GM11168 (cell line): Measurements from ENCODE around the gene CREB3L2.

ENCODE experiments used
- in situ Hi-C: fragments of 300-500 bp; cut with MboI; formaldehyde crosslinking; loops from one replicate; pipeline ENCODE4 v1.12.0; 2022; ENCODE audit warnings: low sequenced_read_pairs; ENCODE audit not compliant: unreplicated experiment

The CREB3L2 gene

GRCh38 chr7:137882261-137882668 lies 119.6 kb downstream of the CREB3L2 start:
- in situ Hi-C loops = loop anchor here (25.0 kb wide), 1 partner anchor 220 kb away; no protein-coding TSS in a partner anchor

DNA sequence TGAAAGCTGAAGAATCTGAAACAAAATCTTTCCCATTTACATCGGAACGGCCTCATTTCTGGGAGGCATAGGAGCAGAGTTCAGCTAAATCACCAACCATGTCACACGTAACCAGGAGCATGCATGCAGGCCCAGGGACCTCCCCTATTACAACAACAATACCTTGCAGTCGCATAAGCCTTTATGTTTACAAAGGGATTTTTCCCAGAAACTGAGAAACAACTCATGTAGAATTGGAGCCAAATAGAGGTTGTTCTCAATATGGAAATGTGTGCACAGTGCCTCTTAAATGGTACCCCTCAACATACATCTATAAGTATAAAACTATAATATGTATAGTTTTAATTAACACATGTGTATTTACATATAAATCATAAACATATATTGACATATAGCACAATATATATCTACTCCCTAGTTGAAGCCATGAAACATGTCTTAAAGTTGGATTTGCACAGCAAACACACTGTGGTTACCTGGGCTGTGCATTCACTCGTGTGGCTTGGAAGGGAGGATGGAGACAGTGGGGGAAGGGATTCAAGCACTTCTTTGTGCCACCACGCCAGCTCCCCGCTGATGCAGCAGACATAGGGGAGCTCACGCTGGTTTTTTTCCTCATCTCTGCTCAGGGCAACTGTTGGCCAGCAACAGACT lies 120.2 kb downstream of the CREB3L2 start:
- in situ Hi-C loops = loop anchor here (25.0 kb wide), 1 partner anchor 219 kb away; no protein-coding TSS in a partner anchor

- in situ Hi-C loops = loop anchor here (25.0 kb wide), 1 partner anchor 218 kb away; no protein-coding TSS in a partner anchor
Measured at GRCh38 chr7:137880432-137880831, 121.5 kb downstream of the CREB3L2 start.

DNA sequence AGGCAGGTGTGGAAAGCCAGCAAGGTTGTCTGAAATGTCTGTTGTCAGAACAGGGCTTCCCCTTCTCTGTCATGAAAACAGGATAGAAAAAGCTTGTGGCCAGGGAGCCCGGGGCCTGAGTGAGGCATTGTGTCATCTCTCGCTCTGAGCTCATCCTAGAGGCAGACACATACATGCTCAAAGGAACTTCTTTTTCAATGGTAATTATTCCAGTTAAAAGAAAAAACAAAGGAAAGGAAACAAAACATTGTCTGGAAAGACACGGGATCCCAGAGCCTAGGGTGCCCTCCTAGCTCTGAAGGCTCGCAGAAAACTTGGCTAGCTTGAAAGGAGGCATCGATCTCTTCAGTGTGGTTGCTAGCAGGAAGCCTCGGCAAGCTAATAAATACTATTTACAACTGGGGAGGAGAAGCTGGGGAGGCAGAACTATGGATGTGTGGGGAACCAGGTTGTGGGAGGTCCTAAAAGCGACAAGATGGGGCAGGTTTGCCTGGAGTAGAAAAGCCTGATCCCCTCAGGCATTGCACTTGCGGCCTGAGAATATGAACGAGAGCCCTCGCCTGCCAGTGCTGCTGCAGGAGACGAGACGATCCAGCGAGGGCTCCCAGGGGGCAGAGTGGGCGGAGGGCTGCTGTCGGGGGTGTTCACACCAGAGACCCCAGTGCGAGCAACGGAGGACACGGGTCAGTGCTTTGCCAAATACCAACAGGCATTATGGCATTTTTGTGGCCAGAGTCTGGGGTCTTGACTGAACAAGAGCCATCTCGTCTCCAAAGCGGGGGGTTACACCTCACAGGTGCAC lies 122.3 kb downstream of the CREB3L2 start:
- in situ Hi-C loops = loop anchor here (25.0 kb wide), 1 partner anchor 217 kb away; no protein-coding TSS in a partner anchor

DNA sequence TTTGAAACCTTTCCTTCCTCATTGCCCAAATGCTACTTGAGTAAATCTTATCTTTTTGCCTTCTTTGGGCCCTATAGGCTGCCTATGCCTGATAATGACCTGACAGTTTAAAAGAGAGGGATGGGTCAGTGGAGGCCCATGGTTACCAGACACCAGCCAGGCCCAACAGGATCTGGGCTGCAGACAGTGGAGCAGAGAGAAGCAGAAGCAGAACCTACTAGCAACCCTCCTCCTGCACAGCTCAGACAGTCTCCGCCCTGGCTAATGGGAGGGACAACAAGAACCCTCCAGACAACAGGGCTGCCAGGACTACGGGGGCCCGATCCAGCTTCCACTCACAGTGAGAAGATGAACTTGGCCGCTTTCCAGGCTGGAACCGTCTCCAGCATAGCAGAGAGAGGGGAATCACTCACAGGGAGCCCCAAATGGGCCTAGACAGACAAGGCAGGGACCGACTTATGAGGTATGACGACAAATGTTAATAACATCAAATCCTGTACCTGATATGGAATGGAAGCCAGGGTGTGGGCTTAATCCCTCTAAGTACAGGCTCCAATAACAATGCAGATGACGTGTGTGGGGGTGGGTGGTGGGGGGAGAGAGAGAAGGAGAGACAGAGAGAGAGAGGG lies 123.4 kb downstream of the CREB3L2 start:
- in situ Hi-C loops = loop anchor here (25.0 kb wide), 1 partner anchor 216 kb away; no protein-coding TSS in a partner anchor

DNA sequence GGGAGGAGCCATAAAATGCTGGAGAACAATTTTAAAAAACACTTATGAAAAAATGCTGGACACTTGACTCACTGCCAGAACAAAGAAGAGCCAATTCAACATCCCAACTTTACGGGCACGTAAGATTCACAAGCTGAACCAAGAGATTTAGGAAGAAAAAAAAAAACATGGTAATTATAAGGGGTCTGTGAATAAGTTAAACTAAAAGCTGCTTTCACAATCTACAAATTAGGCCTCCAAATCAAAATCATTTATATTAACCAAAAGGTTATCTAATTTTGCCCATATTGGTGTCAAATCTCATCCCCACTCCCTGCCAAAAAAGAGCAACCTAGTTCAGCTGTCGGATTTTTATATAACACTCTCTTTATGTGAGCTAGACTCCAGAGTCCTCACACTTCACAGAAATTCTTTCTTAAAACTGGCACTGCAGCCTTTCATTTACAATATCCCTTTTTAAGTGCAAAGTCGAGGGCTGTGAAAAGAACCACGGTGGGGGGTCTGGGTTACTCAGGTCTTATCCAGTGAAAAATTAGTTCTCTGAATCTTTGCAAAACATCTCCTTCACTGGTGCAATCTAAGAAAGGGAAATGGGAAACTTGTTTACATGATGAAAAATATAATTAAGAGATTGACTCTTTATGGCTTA lies 124.7 kb downstream of the CREB3L2 start:
- in situ Hi-C loops = loop anchor here (25.0 kb wide), 1 partner anchor 215 kb away; no protein-coding TSS in a partner anchor

DNA sequence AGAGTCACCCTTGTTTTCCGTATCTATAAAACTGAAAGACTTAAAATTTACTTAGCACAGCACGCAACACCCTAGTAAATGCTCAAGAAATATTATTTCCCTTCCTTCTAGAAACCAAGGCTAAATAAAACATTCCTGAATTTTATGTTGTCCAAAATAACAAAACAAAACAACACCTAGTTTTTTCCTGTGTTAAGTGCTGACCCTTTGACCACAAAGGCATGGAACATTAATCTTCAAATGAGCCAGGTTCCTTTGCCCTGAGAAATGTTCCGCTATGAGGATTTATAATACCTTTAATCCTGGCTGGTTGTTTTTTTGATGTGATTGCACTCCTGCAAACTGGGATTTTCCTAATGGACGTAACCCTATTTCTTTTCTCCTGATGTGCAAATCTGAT lies 126.1 kb downstream of the CREB3L2 start:
- in situ Hi-C loops = loop anchor here (25.0 kb wide), 1 partner anchor 213 kb away; no protein-coding TSS in a partner anchor

- in situ Hi-C loops = no loop called here
Measured at GRCh38 chr7:137873979-137874777, 127.7 kb downstream of the CREB3L2 start.

DNA sequence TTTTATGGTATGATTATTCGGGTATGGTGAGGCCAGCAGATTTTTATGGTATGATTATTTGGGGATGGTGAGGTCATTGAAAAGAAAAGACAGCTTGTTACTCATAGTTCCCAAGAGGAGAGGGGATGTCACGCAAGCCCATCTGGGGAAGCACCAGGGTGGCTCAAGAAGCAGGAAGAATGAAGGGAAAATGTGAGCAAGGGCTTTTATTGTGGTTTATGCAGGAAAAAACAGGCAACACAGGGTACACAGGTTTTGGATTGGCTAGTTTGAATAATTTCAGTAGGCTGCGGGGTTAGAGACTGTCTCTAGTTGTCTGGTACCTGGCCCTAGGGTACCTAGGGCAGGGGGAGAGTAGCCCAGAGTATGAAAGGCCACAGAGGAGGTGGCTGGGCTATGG lies 128.4 kb downstream of the CREB3L2 start:
- in situ Hi-C loops = no loop called here

GRCh38 chr7:137871170-137871915 lies 130.5 kb downstream of the CREB3L2 start:
- in situ Hi-C loops = no loop called here

GRCh38 chr7:137870684-137871083 lies 131.2 kb downstream of the CREB3L2 start:
- in situ Hi-C loops = no loop called here

- in situ Hi-C loops = no loop called here
Measured at GRCh38 chr7:137870078-137870477, 131.8 kb downstream of the CREB3L2 start.

DNA sequence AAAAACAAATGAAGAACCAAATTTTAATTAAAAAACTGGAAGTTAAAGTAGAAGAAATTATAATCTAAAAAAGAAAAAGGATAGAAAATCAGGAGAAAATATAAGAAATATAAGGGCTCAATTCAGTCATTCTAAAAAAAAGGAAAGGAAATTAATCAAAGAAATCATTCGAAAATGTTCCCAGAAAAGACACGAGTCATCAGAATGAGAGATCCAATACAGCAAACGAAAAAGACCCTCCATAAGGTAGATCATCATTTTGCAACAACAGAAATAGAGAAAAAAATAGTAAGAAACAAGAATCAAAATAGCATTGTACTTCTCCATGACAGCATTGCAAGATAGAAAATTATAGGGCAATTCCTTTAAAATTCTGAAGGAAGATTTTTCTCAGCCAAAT lies 132.6 kb downstream of the CREB3L2 start:
- in situ Hi-C loops = no loop called here

DNA sequence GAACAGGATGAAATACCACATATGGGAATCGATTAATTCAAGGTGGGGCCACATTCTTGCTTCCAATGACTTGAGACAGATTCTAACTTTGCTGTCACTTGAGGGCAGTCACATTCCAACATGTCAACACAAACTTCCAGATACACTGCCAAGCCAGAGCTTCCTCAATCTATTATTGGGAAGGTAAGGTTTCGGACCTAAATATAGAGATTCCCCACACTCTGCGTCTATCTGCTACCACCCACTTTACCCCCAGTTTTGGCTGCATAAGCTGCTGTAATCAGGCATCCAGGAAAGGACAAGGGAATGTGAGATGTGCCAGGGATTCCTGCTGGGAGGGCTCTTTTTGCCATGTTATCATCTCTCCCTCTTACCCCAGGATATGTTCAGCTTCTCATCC lies 134.6 kb downstream of the CREB3L2 start:
- in situ Hi-C loops = no loop called here

GRCh38 chr7:137865764-137866163 lies 136.1 kb downstream of the CREB3L2 start:
- in situ Hi-C loops = no loop called here

- in situ Hi-C loops = no loop called here
Measured at GRCh38 chr7:137862964-137863363, 138.9 kb downstream of the CREB3L2 start.

DNA sequence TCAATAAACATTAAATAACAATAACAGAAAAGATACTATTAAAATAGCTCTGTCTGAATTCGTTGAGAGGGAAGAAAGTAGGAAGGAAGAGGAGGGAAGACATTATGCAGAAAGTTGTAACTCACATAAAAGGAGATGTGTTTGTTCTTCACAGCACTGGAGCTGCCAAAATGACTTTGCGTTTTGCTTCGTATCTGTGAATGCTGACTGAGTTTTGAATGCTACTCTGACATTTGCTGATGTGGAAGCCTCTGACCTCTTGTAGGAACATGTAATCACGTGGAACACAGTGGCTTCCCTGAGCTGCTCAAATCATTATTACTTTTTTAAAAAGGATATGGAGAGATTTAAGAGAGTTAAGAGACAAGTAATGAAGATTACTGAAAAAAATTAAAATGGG lies 139.5 kb downstream of the CREB3L2 start:
- in situ Hi-C loops = no loop called here

- in situ Hi-C loops = no loop called here
Measured at GRCh38 chr7:137860542-137860941, 141.3 kb downstream of the CREB3L2 start.

DNA sequence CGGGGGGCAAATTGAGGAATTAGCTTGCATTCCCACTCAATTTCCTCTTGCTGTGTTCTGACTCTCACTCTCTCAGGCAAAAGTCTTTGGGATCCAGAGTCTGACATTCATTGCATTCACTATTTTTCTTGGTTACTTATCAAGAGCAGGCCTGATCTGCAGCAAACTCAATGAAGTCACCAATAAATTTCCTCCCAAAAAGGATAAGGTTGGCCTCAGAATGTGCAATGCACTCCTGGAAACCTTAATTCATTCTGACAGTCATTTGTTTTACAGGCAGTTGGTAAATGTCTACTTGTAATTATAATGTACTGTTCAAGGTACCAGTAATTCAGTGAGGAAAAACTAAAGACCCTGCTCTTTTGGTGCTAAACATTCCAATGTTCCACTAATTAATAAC lies 148.8 kb downstream of the CREB3L2 start:
- in situ Hi-C loops = no loop called here
